Calu3 (cell line): ENCODE measurements around the gene PRPS2. TPM values are rescaled to one million over a fixed set of nuclear protein-coding genes. Genes with fewer than 3 reads are reported as not detected.

Experiments
- BruUV-seq: library from RNA; stranded (reverse); fragments of 400-500 nt; replicated peaks from 2 replicates; lab custom pipeline; 2021; lab: Mats Ljungman, UMichigan
- CTCF ChIA-PET: fragments of 300-600 bp; sonication (Branson Sonifier 250); formaldehyde crosslinking; loops from one replicate; lab custom pipeline; 2022; ENCODE audit warnings: antibody characterized with exemption; lab: Charles Lee
- DNase-seq: peaks from one replicate; pipeline ENCODE4 v3.0.0; 2022
- H3K27ac Mint-ChIP-seq: one replicate; pipeline ENCODE4 v1.8.0; 2022; ENCODE audit warnings: mixed read lengths; ENCODE audit not compliant: unreplicated experiment
- H3K27me3 Mint-ChIP-seq: one replicate; pipeline ENCODE4 v1.8.0; 2022; ENCODE audit warnings: mixed read lengths; ENCODE audit not compliant: unreplicated experiment
- H3K36me3 Mint-ChIP-seq: one replicate; pipeline ENCODE4 v1.8.0; 2022; ENCODE audit warnings: mild to moderate bottlenecking, moderate library complexity, mixed read lengths; ENCODE audit not compliant: insufficient read depth, unreplicated experiment
- H3K4me1 Mint-ChIP-seq: one replicate; pipeline ENCODE4 v1.8.0; 2022; ENCODE audit warnings: mild to moderate bottlenecking, low read depth, mixed read lengths; ENCODE audit not compliant: unreplicated experiment
- H3K4me3 Mint-ChIP-seq: one replicate; pipeline ENCODE4 v1.8.0; 2022; ENCODE audit warnings: mild to moderate bottlenecking, low read depth, moderate library complexity, mixed read lengths; ENCODE audit not compliant: unreplicated experiment
- H3K9me3 Mint-ChIP-seq: one replicate; pipeline ENCODE4 v1.8.0; 2022; ENCODE audit warnings: low read depth, mixed read lengths; ENCODE audit not compliant: unreplicated experiment
- intact Hi-C: fragments of 100-400 bp; cut with micrococcal nuclease; formaldehyde crosslinking; loops from one replicate; pipeline ENCODE4 v1.10.0; 2022; ENCODE audit not compliant: unreplicated experiment
- total RNA-seq: library from RNA; stranded (reverse); gene quantifications from 2 replicates; pipeline ENCODE4 v1.2.3, GENCODE V29; 2022
- TF ChIP-seq, protein P1 (sequence below): fragments of 200-600 bp; IDR thresholded peaks from one replicate; pipeline ENCODE4 v1.8.0; 2022; ENCODE audit warnings: antibody characterized with exemption; ENCODE audit not compliant: unreplicated experiment

The PRPS2 gene
- total RNA-seq, 1 experiment from 2014 or later: 102 TPM

DNA sequence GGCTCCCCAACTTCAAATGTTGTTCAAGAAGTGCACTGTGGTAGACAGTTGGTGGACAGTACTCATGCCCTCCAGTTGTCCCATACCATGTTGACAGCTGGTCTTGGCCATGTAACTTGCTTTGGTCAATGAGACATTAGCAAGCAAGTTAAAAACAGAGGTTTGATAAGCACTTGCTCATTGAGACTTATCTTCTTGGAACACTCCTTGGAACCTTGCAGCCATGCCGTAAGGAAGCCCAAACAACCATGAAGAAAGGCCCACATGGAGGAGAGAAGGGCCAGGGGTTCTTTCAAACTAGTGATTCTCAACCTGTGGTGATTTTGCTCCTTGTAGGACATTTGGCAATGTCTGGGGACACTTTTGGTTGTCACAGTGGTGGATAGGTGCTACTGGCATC, 2.6 kb upstream of the PRPS2 start:
- intact Hi-C loops: no loop called here
- no peak for DNase-seq
- Mint-ChIP-seq H3K9me3 (no peaks in the 10 kb centered on the region), H3K4me1 (peaks cover 8% of the 10 kb centered on the region), H3K4me3 (no peak overlapping the region), H3K27ac (no peak overlapping the region), H3K27me3 (no peaks in the 10 kb centered on the region), H3K36me3 (peaks cover 17% of the 10 kb centered on the region)
- CTCF ChIA-PET: no interaction called here
- no TSS peak for BruUV-seq
- TF ChIP-seq, protein P1, sequence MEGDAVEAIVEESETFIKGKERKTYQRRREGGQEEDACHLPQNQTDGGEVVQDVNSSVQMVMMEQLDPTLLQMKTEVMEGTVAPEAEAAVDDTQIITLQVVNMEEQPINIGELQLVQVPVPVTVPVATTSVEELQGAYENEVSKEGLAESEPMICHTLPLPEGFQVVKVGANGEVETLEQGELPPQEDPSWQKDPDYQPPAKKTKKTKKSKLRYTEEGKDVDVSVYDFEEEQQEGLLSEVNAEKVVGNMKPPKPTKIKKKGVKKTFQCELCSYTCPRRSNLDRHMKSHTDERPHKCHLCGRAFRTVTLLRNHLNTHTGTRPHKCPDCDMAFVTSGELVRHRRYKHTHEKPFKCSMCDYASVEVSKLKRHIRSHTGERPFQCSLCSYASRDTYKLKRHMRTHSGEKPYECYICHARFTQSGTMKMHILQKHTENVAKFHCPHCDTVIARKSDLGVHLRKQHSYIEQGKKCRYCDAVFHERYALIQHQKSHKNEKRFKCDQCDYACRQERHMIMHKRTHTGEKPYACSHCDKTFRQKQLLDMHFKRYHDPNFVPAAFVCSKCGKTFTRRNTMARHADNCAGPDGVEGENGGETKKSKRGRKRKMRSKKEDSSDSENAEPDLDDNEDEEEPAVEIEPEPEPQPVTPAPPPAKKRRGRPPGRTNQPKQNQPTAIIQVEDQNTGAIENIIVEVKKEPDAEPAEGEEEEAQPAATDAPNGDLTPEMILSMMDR: no peak

GRCh38 chrX:12789976-12790375, 1.2 kb upstream of the PRPS2 start:
- H3K36me3 Mint-ChIP-seq: peaks cover 17% of the 10 kb centered on the region
- peaks cover 8% of the 10 kb centered on the region for H3K4me1 Mint-ChIP-seq
- H3K4me3 Mint-ChIP-seq: peak overlapping the region; percentile 79
- intact Hi-C loops: no loop called here
- no peak overlapping the region for H3K27ac Mint-ChIP-seq
- CTCF ChIA-PET: no interaction called here
- TF ChIP-seq, protein P1: no peak
- H3K9me3 Mint-ChIP-seq: no peaks in the 10 kb centered on the region
- H3K27me3 Mint-ChIP-seq: no peaks in the 10 kb centered on the region
- BruUV-seq: no TSS peak
- no peak for DNase-seq

GRCh38 chrX:12790885-12791256, 341 bp upstream of the PRPS2 start:
- Mint-ChIP-seq H3K27me3 (no peaks in the 10 kb centered on the region), H3K9me3 (no peaks in the 10 kb centered on the region), H3K4me3 (peak overlapping the region; percentile 79), H3K27ac (no peak overlapping the region), H3K36me3 (peaks cover 17% of the 10 kb centered on the region), H3K4me1 (peaks cover 8% of the 10 kb centered on the region)
- no TSS peak for BruUV-seq
- TF ChIP-seq, protein P1: no peak
- intact Hi-C loops: no loop called here
- no peak for DNase-seq
- CTCF ChIA-PET: interaction anchor here (0.6 to 2.2 kb wide), 5 partner anchors 11 to 147 kb away, joined by 3 to 9 read pairs (median 3); no protein-coding TSS in a partner anchor

DNA sequence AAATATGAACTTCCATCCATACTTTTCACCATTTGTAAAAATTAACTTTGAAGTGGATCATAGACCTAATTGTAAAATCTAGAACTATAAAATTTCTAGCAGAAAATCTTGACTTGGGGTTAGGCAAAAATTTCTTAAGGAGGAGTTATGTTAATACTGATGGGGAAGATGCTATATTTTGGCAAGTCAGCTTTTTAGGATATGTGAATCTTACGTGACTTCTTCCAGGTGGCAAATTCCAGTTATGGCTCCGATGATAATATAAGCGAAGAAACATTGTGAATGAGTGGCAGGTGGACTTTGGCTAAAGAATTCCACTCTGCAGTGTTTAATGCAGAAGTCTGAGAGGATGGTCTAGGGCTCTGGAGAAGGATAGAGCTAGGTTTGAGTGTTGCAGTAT, 1.5 kb downstream of the PRPS2 start:
- Mint-ChIP-seq H3K4me3 (peak overlapping the region; percentile 79), H3K27ac (peak overlapping the region; percentile 47), H3K9me3 (no peaks in the 10 kb centered on the region), H3K36me3 (peaks cover 19% of the 10 kb centered on the region), H3K4me1 (peaks cover 8% of the 10 kb centered on the region), H3K27me3 (no peaks in the 10 kb centered on the region)
- DNase-seq: no peak
- BruUV-seq: no TSS peak
- TF ChIP-seq, protein P1: no peak
- intact Hi-C loops: no loop called here
- CTCF ChIA-PET: interaction anchor here (2.2 kb wide), 1 partner anchor 22 kb away, joined by 9 read pairs; no protein-coding TSS in a partner anchor
